OCI-LY1 (cell line): ENCODE data around the gene CTNND2.

Experiments
- CTCF ChIP-seq: fragments of 200-600 bp; sonication (generic), shearing (Covaris generic); IDR thresholded peaks from 2 replicates; pipeline ENCODE4 v1.5.1; 2017; ENCODE audit warnings: mild to moderate bottlenecking, antibody characterized with exemption, low read length, moderate library complexity, mixed read lengths
- EZH2 ChIP-seq: fragments of 200-600 bp; sonication (generic), shearing (Covaris generic); IDR thresholded peaks from 2 replicates; pipeline ENCODE4 v1.8.0; 2017; ENCODE audit warnings: borderline replicate concordance, mixed run types, mild to moderate bottlenecking, antibody characterized with exemption, low read length, moderate library complexity, mixed read lengths

DNA sequence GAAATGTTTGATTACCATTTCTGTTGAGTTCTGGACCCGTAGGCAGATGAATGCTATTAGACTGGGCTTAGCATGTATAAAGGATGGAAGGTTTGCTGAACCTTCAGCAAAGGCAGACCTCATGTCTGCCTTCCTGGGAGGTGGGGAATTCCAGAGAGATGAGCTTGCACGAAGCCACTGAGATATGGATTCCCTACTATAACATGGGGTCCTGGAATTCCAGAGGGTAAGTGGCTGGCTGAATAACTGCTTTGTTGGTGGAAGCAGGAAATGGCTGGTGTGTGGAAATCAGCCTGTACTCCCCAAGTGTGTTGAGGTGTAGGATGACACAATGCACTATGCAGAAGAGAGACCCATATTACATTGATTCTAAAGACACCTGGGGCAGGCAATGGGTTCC lies 526.4 kb downstream of the CTNND2 start:
- TF ChIP-seq CTCF (no peak), EZH2 (no peak)
